Omental fat pad (tissue), 4 donors: ENCODE results near the gene DMRTB1. TPM values are rescaled to one million over a fixed set of nuclear protein-coding genes. Genes with fewer than 3 reads are reported as not detected.
"Not testable (repeated sequence)": the region's sequence is repeated elsewhere in the genome, so short reads cannot be mapped to it uniquely, and the experiment has no call there.

Experiments used
- ATAC-seq: fragments of 150-250 bp; one replicate; pipeline ENCODE4 v1.9.1; 2016; ENCODE audit warnings: mild to moderate bottlenecking, moderate library complexity; ENCODE audit not compliant: low FRiP score
- DNase-seq: peaks from one replicate; pipeline ENCODE4 v3.0.0-alpha.2; 2019; ENCODE audit warnings: low spot score
- CTCF ChIP-seq, 3 donors: fragments of 450-650 bp; IDR thresholded peaks; one replicate each; pipeline ENCODE4 v1.5.1; 2016 to 2017; ENCODE audit warnings: antibody characterized with exemption in 3 of 3, mild to moderate bottlenecking in 3 of 3, moderate library complexity in 2 of 3
- total RNA-seq, 4 donors: library from RNA; depleted of rRNA; stranded (reverse); fragments of >200 nt; gene quantifications; one replicate each; pipeline ENCODE4 v1.1.0, GENCODE V29; 2016

The DMRTB1 gene
- total RNA-seq, 4 donors from 2014 or later, result not detected

- ATAC-seq, result no peak
- TF ChIP-seq CTCF (IDR thresholded peaks at IDR 0.05), result no peak
These were observed 38.0 kb upstream of the DMRTB1 start for GRCh38 chr1:53421208-53421607.

GRCh38 chr1:53430261-53430660, 28.9 kb upstream of the DMRTB1 start:
- TF ChIP-seq CTCF (IDR thresholded peaks at IDR 0.05), result no peak
- no peak for ATAC-seq

More at GRCh38 chr1:53421208-53421607, 38.0 kb upstream of the DMRTB1 start:
- no peak for DNase-seq

GRCh38 chr1:53430779-53431178, 28.4 kb upstream of the DMRTB1 start:
- DNase-seq (no peak), ATAC-seq (no peak)
- no peak for TF ChIP-seq CTCF (IDR thresholded peaks at IDR 0.05)

More at GRCh38 chr1:53430261-53430660, 28.9 kb upstream of the DMRTB1 start:
- DNase-seq, result no peak

GRCh38 chr1:53431244-53431643, 28.0 kb upstream of the DMRTB1 start:
- DNase-seq (no peak), ATAC-seq (no peak)
- no peak for TF ChIP-seq CTCF (IDR thresholded peaks at IDR 0.05)

- DNase-seq, result no peak
- TF ChIP-seq CTCF (IDR thresholded peaks at IDR 0.05), result no peak
- ATAC-seq, result no peak
These were observed 27.2 kb upstream of the DMRTB1 start for GRCh38 chr1:53431805-53432565.

GRCh38 chr1:53432611-53433010, 26.6 kb upstream of the DMRTB1 start:
- ATAC-seq (no peak), DNase-seq (no peak)
- TF ChIP-seq CTCF (IDR thresholded peaks at IDR 0.05), result no peak

GRCh38 chr1:53434405-53435007, 24.7 kb upstream of the DMRTB1 start:
- DNase-seq, ATAC-seq: not testable (repeated sequence)
